HL-60 (cell line): ENCODE measurements around the gene ENDOV.

Experiments used
- DNase-seq, 2 experiments: peaks; one replicate each; pipeline ENCODE4 v3.0.0-alpha.2; 2010 to 2020; ENCODE audit warnings: low read depth in 1 of 2, low spot score in 1 of 2
- H3K27ac ChIP-seq: fragments of 250-450 bp; sonication (Bioruptor Pico); replicated peaks from 2 replicates; pipeline ENCODE4 v1.5.1; 2020; ENCODE audit warnings: mild to moderate bottlenecking, moderate library complexity
- H3K27me3 ChIP-seq: fragments of 250-450 bp; sonication (Bioruptor Pico); 2 replicates; pipeline ENCODE4 v1.5.1; 2021; ENCODE audit warnings: mild to moderate bottlenecking, moderate library complexity; ENCODE audit not compliant: insufficient read depth, poor library complexity, severe bottlenecking
- H3K4me3 ChIP-seq: replicated peaks from 2 replicates; pipeline ENCODE4 v1.5.1; 2011; ENCODE audit warnings: mild to moderate bottlenecking, control low read depth, low read length; ENCODE audit not compliant: insufficient read depth
- CTCF ChIP-seq: IDR thresholded peaks from one replicate; pipeline ENCODE4 v1.5.1; 2011; ENCODE audit warnings: low read length, control low read depth, inconsistent platforms; ENCODE audit not compliant: insufficient read depth
- GABPA ChIP-seq: IDR thresholded peaks from 2 replicates; pipeline ENCODE4 v1.6.1; 2012; ENCODE audit warnings: low read depth
- POLR2AphosphoS5 ChIP-seq: IDR thresholded peaks from 2 replicates; pipeline ENCODE4 v1.6.1; 2012; ENCODE audit warnings: low read depth
- REST ChIP-seq: IDR thresholded peaks from 2 replicates; pipeline ENCODE4 v1.6.1; 2012; ENCODE audit warnings: low read depth; ENCODE audit not compliant: insufficient replicate concordance
- SPI1 ChIP-seq: IDR thresholded peaks from 2 replicates; pipeline ENCODE4 v1.6.1; 2012; ENCODE audit warnings: low read depth, mild to moderate bottlenecking, borderline replicate concordance

The ENDOV gene

GRCh38 chr17:80456465-80457235 is 41.7 kb downstream of the ENDOV start:
- Histone ChIP-seq H3K27ac (peak overlapping the region; percentile 34; the same call in 1 of the 2 replicates), H3K27me3 (peaks cover 6% of the 10 kb centered on the region), H3K4me3 (no peak overlapping the region)
- DNase-seq = peak in 1 of 2 experiments; percentile 19
- TF ChIP-seq POLR2AphosphoS5 (no peak), GABPA (no peak), SPI1 (no peak), CTCF (no peak), REST (no peak)

GRCh38 chr17:80457236-80457856 is 42.4 kb downstream of the ENDOV start:
- H3K4me3 ChIP-seq = no peak overlapping the region
- DNase-seq = peak; percentile 28 to 80
- H3K27me3 ChIP-seq = peaks cover 6% of the 10 kb centered on the region
- H3K27ac ChIP-seq = peak overlapping the region; percentile 34
- TF ChIP-seq REST (no peak), POLR2AphosphoS5 (peak; percentile 75; the same call in 1 of the 2 replicates)

- Histone ChIP-seq H3K4me3 (no peak overlapping the region), H3K27me3 (peaks cover 6% of the 10 kb centered on the region), H3K27ac (peak overlapping the region; percentile 34)
- DNase-seq = no peak
- TF ChIP-seq POLR2AphosphoS5 = no peak
- TF ChIP-seq REST = no peak
- no peak for TF ChIP-seq GABPA
- no peak for TF ChIP-seq CTCF
- TF ChIP-seq SPI1 = no peak
These were observed 43.0 kb downstream of the ENDOV start for GRCh38 chr17:80458016-80458415.
